Measurements from ENCODE around the gene PLA2G4B. TPM values are rescaled to one million over a fixed set of nuclear protein-coding genes. Genes with fewer than 3 reads are reported as not detected.

Gene PLA2G4B
- polyA plus RNA-seq, 1 donor (not counting 4 experiments of a cell fraction or from before 2014, with no cell fraction given): 8.6 TPM

- Histone ChIP-seq H3K36me3 (ENCODE audit: control insufficient read depth in 2 of 2, extremely low read depth in 1 of 2, insufficient read depth in 2 of 2, low read length in 2 of 2) (no peaks in the 10 kb centered on the region), H3K9me3 (ENCODE audit: control insufficient read depth, low read depth, low read length) (no peaks in the 10 kb centered on the region), H3K9ac (ENCODE audit: control insufficient read depth, extremely low read depth, insufficient read depth, low read length) (no peak overlapping the region), H3K27me3 (ENCODE audit: control insufficient read depth, extremely low read depth, insufficient read depth, low read length) (peaks cover 3% of the 10 kb centered on the region), H3K79me2 (ENCODE audit: control insufficient read depth, insufficient read depth, low read length) (no peaks in the 10 kb centered on the region), H3K4me1 (ENCODE audit: control insufficient read depth, extremely low read depth, insufficient read depth, low read length) (peaks cover 20% of the 10 kb centered on the region), H3K4me3 (ENCODE audit: control insufficient read depth in 2 of 3, extremely low read depth in 1 of 3, insufficient read depth in 2 of 3, low read depth in 1 of 3, low read length in 3 of 3) (no peak overlapping the region), H3K4me2 (ENCODE audit: control insufficient read depth, extremely low read depth, insufficient read depth, low read depth, low read length) (no peak overlapping the region), H3K27ac (ENCODE audit: control insufficient read depth, insufficient read depth, low read length) (no peak overlapping the region), H2AFZ (ENCODE audit: control insufficient read depth, low read length) (no peak overlapping the region), H3K9me1 (ENCODE audit: control insufficient read depth, extremely low read depth, insufficient read depth, low read length) (no peaks in the 10 kb centered on the region), H4K20me1 (ENCODE audit: control insufficient read depth, extremely low read depth, insufficient read depth, low read length) (no peaks in the 10 kb centered on the region)
- no peak for TF ChIP-seq CTCF (optimal IDR thresholded peaks at IDR 0.05 in 1 of 3, IDR thresholded peaks at IDR 0.05 in 1 of 3, conservative IDR thresholded peaks at IDR 0.05 in 1 of 3; ENCODE audit: extremely low read depth in 1 of 3, insufficient read depth in 2 of 3, low read length in 3 of 3)
- no peak for TF ChIP-seq EZH2 (IDR thresholded peaks at IDR 0.05; ENCODE audit: low read length)
- DNase-seq (ENCODE audit: low read depth, low spot score) (no peak), FAIRE-seq (no peak)
- dilution Hi-C loops (cut with MboI; ENCODE audit: extremely low pct_ligation_motif_present, low sequenced_read_pairs): no loop called here
Observed at GRCh38 chr15:41868321-41868720, 29.7 kb downstream of the PLA2G4B start.

DNA sequence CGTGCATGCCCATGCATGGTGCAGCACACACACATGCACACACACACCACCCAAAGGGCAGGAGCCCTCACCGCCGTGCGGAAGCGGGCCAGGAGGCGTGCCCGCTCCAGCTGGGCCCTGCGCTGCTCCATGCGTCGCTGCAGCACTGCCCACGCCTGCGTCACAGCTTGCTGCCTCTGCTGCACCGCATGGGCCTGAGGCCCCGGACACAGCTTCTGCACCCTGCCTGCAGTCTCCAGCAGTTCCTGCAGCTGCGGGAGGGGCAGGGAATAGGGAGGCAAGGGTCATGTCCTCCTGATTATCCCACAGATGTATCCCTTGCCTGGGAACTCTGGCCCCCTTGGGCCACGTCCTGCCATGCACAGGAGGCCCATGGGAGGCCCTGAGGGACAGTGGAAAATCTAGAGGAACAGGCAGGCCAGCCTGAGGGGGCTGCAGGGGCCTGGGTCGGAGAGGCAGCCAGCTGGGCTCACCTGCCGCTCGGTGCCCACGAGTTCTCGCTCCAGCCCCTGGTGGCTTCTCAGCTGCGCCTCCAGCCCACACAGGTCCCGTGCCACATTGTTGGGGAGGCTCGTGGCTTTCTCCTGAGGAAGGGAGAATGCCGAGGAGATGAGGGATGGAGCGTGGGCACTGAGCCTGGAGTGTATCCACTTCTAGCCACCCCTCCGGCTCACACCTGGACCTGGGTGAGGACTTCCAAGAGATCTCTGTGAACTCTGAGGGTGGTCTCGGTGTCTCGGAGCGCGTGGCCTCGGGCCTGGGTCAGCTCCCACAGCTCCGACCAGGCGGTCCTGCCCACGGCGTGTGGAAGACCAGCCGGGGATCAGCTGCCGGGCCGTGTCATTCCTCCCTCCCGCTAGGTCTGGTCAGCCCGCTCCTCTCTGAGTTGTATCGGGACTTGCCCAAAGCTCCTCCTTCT is 31.4 kb downstream of the PLA2G4B start:
- no peaks in the 10 kb centered on the region for H4K20me1 ChIP-seq (ENCODE audit: control insufficient read depth, extremely low read depth, insufficient read depth, low read length)
- H2AFZ ChIP-seq (ENCODE audit: control insufficient read depth, low read length): no peak overlapping the region
- H3K4me1 ChIP-seq (ENCODE audit: control insufficient read depth, extremely low read depth, insufficient read depth, low read length): peaks cover 20% of the 10 kb centered on the region
- DNase-seq (ENCODE audit: low read depth, low spot score): no peak
- no peak overlapping the region for H3K27ac ChIP-seq (ENCODE audit: control insufficient read depth, insufficient read depth, low read length)
- peaks cover 8% of the 10 kb centered on the region for H3K27me3 ChIP-seq (ENCODE audit: control insufficient read depth, extremely low read depth, insufficient read depth, low read length)
- H3K9ac ChIP-seq (ENCODE audit: control insufficient read depth, extremely low read depth, insufficient read depth, low read length): no peak overlapping the region
- no peaks in the 10 kb centered on the region for H3K36me3 ChIP-seq (ENCODE audit: control insufficient read depth in 2 of 2, extremely low read depth in 1 of 2, insufficient read depth in 2 of 2, low read length in 2 of 2)
- H3K9me1 ChIP-seq (ENCODE audit: control insufficient read depth, extremely low read depth, insufficient read depth, low read length): no peaks in the 10 kb centered on the region
- no peak overlapping the region for H3K4me3 ChIP-seq (ENCODE audit: control insufficient read depth in 2 of 3, extremely low read depth in 1 of 3, insufficient read depth in 2 of 3, low read depth in 1 of 3, low read length in 3 of 3)
- no peaks in the 10 kb centered on the region for H3K9me3 ChIP-seq (ENCODE audit: control insufficient read depth, low read depth, low read length)
- H3K79me2 ChIP-seq (ENCODE audit: control insufficient read depth, insufficient read depth, low read length): no peaks in the 10 kb centered on the region
- FAIRE-seq: peak; percentile 62
- H3K4me2 ChIP-seq (ENCODE audit: control insufficient read depth, extremely low read depth, insufficient read depth, low read depth, low read length): no peak overlapping the region
- dilution Hi-C loops (cut with MboI; ENCODE audit: extremely low pct_ligation_motif_present, low sequenced_read_pairs): no loop called here
- TF ChIP-seq CTCF (optimal IDR thresholded peaks at IDR 0.05 in 1 of 3, IDR thresholded peaks at IDR 0.05 in 1 of 3, conservative IDR thresholded peaks at IDR 0.05 in 1 of 3; ENCODE audit: extremely low read depth in 1 of 3, insufficient read depth in 2 of 3, low read length in 3 of 3) (no peak), EZH2 (IDR thresholded peaks at IDR 0.05; ENCODE audit: low read length) (no peak)

All from keratinocyte (primary cell).